ENCODE results near the gene CRAT.
A peak's percentile ranks its signal among the peaks of the same experiment; 100 is the strongest.

Gene CRAT

GRCh38 chr9:129053020-129053419 lies 57.6 kb downstream of the CRAT start:
- TF ChIP-seq TEAD4 (IDR thresholded peaks at IDR 0.05) (no peak), REST (IDR thresholded peaks at IDR 0.05; ENCODE audit: low read depth) (no peak), YY1 (IDR thresholded peaks at IDR 0.05; ENCODE audit: low read depth) (no peak), RAD21 (IDR thresholded peaks at IDR 0.05; ENCODE audit: low read depth) (no peak), CREB1 (IDR thresholded peaks at IDR 0.05; ENCODE audit: low read depth) (no peak), FOXM1 (IDR thresholded peaks at IDR 0.05; ENCODE audit: borderline replicate concordance, low read depth) (no peak), EGR1 (IDR thresholded peaks at IDR 0.05) (no peak), ZBTB7A (IDR thresholded peaks at IDR 0.05; ENCODE audit: low read depth) (no peak), MAX (IDR thresholded peaks at IDR 0.05) (no peak), CEBPB (IDR thresholded peaks at IDR 0.05) (no peak), TCF12 (IDR thresholded peaks at IDR 0.05; ENCODE audit: low read depth) (no peak), USF1 (IDR thresholded peaks at IDR 0.05) (no peak), TAF1 (IDR thresholded peaks at IDR 0.05; ENCODE audit: low read depth) (no peak), NFIC (IDR thresholded peaks at IDR 0.05) (no peak), EP300 (IDR thresholded peaks at IDR 0.05; ENCODE audit: borderline replicate concordance) (no peak)

GRCh38 chr9:129052592-129052991 lies 58.0 kb downstream of the CRAT start:
- TF ChIP-seq TAF1 (IDR thresholded peaks at IDR 0.05; ENCODE audit: low read depth) = no peak
- TF ChIP-seq ZBTB7A (IDR thresholded peaks at IDR 0.05; ENCODE audit: low read depth) = 0 out of 2 replicates have a peak, but pooled peaks have one; percentile 39
- TF ChIP-seq CREB1 (IDR thresholded peaks at IDR 0.05; ENCODE audit: low read depth) = 0 out of 2 replicates have a peak, but pooled peaks have one; percentile 19
- peak; percentile 57; the same call in 1 of the 2 replicates for TF ChIP-seq USF1 (IDR thresholded peaks at IDR 0.05)
- TF ChIP-seq TEAD4 (IDR thresholded peaks at IDR 0.05) = peak; percentile 87
- TF ChIP-seq TCF12 (IDR thresholded peaks at IDR 0.05; ENCODE audit: low read depth) = peak; percentile 96
- TF ChIP-seq YY1 (IDR thresholded peaks at IDR 0.05; ENCODE audit: low read depth) = peak; percentile 47; the same call in 1 of the 2 replicates
- TF ChIP-seq NFIC (IDR thresholded peaks at IDR 0.05) = peak; percentile 100
- peak; percentile 87 for TF ChIP-seq MAX (IDR thresholded peaks at IDR 0.05)
- TF ChIP-seq REST (IDR thresholded peaks at IDR 0.05; ENCODE audit: low read depth) = no peak
- 0 out of 2 replicates have a peak, but pooled peaks have one; percentile 34 for TF ChIP-seq FOXM1 (IDR thresholded peaks at IDR 0.05; ENCODE audit: borderline replicate concordance, low read depth)
- TF ChIP-seq EP300 (IDR thresholded peaks at IDR 0.05; ENCODE audit: borderline replicate concordance) = peak; percentile 85
- TF ChIP-seq CEBPB (IDR thresholded peaks at IDR 0.05) = peak; percentile 48; the same call in 1 of the 2 replicates
- peak; percentile 35; the same call in 1 of the 2 replicates for TF ChIP-seq RAD21 (IDR thresholded peaks at IDR 0.05; ENCODE audit: low read depth)
- TF ChIP-seq EGR1 (IDR thresholded peaks at IDR 0.05) = no peak

Data from Ishikawa (cell line).